ENCODE results near the gene ARMC5.
A peak's percentile ranks its signal among the peaks of the same experiment; 100 is the strongest.

Gene ARMC5

GRCh38 chr16:31461201-31461920 is 2.1 kb downstream of the ARMC5 start:
- no peak for DNase-seq (ENCODE audit: low read depth)

DNA sequence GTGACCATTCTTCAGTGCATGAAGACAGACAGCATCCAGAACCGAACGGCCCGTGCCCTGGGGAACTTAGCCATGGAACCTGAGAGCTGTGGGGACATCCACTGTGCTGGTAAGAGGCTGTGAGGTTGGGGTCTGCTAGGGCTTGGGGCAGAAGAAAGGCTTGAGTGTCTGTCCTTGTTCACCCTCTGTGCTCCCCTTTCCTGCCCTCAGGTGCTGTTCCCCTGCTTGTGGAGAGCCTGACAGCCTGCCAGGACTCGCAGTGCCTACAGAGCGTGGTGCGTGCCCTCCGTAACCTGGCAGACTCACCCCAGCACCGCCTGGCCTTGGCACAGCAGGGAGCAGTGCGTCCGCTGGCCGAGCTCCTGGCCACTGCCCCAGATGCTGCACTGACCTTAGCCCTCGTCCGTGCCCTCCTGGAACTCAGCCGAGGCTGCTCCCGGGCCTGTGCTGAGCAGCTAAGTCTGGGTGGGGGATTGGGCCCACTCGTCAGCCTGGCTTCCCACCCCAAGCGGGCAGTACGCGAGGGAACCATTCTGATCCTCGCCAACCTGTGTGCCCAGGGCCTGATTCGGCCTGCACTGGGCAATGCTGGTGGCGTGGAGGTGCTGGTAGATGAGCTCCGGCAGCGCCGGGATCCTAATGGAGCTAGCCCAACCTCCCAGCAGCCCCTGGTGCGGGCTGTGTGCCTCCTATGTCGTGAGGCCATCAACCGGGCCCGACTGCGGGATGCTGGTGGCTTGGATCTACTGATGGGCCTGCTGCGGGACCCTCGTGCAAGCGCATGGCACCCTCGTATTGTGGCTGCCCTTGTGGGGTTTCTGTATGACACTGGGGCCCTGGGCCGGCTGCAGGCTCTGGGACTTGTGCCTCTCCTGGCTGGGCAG is 2.9 kb downstream of the ARMC5 start:
- no peak for DNase-seq (ENCODE audit: low read depth)

DNA sequence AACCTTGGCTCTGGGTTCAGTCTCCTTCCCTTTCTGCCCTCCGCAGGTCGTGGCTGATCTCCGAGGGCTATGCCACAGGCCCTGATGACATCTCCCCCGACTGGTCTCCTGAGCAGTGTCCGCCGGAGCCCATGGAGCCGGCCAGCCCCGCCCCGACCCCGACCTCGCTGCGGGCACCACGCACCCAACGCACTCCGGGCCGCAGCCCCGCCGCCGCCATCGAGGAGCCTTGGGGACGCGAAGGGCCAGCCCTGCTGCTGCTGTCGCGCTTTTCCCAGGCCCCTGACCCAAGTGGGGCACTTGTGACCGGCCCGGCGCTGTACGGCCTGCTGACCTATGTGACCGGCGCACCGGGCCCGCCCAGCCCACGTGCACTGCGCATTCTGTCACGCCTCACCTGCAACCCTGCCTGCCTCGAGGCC is 5.1 kb downstream of the ARMC5 start:
- DNase-seq (ENCODE audit: low read depth) = no peak

DNA sequence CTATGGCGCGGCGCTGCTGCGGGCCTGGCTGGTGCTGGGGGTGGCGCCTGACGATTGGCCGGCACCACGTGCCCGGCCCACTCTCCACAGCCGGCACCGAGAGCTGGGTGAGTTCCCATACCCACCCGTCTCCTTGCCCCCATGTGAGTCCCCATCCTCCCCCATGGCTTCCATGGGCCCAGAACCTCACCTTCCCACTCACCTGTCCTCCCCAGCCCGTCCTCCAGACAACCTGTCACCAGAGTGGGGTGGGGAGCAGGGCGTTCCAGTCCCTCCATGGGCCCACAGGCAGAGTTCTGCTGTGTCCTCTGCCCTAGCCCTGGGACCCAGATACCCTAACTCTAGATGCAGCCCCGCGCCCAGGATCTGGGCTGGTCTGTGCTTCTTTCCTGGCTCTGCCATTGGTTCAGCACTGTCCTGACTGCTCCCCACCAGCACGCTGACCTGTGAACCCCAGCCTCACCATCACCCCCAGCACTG is 5.5 kb downstream of the ARMC5 start:
- DNase-seq (ENCODE audit: low read depth) = no peak

GRCh38 chr16:31465788-31466370 is 6.6 kb downstream of the ARMC5 start:
- no peak for DNase-seq (ENCODE audit: low read depth)

GRCh38 chr16:31466381-31466841 is 7.1 kb downstream of the ARMC5 start:
- DNase-seq (ENCODE audit: low read depth) = no peak

DNA sequence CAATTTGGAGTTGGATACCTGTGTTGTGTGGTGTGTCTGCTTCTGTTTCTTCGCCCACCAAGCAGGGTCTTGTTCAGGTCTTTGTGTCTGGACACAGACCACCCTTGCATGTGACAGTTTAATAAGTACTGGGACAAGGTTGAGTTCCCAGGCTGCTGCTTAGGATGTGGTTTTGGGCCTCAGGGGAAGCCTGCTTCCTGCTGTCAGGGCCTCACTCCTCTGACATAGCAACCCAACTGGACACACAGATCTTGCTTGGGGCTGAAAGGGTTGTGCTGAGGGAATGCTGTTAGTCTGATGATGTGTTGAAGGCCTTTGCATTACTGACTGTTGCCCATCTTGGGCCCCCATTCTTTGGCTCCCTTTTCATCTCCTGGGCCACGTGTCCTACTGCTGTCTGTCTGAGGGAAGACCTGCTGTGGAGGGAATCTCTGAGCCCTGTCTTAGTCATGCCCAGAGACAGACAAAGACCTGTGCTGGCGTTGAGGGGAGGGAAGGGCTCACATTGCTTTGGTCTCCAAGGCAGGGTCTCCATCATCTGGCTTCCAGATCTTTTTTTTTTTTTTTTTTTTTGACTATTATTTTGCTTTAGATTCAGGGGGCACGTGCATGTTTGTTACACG is 8.0 kb downstream of the ARMC5 start:
- DNase-seq (ENCODE audit: low read depth) = no peak

- DNase-seq (ENCODE audit: low read depth) = no peak
Measured at GRCh38 chr16:31467858-31468257, 8.6 kb downstream of the ARMC5 start.

DNA sequence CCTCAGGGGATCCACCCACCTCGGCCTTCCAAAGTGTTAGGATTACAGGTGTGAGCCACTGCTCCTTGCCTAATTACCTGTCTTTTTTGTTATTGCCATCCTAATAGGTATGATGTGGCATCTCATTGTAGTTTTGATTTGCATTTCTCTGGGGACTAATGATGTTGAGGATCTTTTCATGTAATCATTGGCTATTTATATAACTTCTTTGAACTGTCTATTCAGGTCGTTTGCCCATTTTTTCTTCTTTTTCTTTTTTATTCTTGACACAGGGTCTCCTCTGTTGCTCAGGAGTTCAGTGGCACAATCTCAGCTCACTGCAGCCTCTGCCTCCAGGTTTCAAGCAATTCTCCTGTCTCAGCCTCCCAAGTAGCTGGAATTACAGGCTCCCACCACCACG is 11.3 kb downstream of the ARMC5 start:
- no peak for DNase-seq (ENCODE audit: low read depth)

DNA sequence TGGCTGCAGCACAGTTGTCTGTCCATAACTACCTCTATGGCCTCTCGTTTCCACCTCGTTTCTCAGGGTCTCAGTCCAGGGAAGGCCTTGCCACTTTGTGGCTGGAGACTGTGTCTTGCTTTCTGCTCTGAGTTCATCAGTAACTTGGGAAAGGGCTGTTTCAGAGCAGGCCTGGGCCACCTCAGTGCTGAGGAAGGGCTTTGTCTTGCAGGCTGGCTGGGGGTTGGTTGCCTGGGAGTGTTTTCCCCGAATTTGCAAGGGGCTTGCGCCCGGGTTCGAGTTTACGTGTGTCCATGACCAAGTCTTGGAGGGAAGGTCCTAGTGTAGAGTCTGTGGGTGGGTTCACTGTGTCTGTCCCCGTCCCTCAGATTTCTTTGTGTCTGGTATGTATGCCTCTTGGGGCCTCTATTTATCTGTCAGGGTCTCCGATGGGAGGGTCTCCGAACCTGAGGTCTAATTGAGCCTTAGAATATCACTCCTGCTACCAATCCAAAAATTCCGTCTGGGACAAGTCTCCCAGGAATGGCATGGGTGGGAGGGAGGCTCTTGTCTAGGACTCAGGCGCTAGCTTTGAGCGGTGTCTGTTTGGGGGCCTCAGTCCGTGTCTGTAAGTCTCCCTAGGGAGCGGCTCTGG is 12.1 kb downstream of the ARMC5 start:
- DNase-seq (ENCODE audit: low read depth) = no peak

GRCh38 chr16:31471875-31472708 is 12.8 kb downstream of the ARMC5 start, which contains the start of gene TGFB1I1:
Gene TGFB1I1 (plus strand): TSS chr16:31472152. CDS start chr16:31472189, 37 bp downstream.
- DNase-seq (ENCODE audit: low read depth) = no peak

DNA sequence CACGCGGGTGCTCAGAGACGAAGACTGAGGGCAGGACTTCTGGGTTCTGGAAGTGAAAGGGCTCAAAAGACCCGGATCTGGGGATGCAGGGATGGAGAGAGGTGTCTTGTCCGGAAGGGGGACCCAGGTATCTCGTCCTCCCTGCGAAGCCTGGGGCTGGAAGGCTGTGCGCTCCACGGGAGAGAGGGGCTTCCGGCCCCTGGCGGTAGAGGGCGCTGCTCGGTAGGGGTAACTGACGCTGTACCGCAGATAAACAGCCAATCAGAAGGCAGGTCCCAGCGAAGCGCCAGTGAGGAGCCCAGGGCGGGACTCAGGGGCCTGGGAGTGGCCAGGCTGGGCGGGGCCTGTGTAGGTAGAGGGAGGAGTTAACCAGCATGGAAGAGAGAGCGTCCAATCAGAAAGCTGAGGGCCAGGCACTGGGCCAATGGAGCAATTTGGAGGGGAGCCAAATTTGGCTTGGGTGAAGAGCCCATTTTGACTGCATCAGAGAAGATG is 13.5 kb downstream of the ARMC5 start:
- no peak for DNase-seq (ENCODE audit: low read depth)

DNA sequence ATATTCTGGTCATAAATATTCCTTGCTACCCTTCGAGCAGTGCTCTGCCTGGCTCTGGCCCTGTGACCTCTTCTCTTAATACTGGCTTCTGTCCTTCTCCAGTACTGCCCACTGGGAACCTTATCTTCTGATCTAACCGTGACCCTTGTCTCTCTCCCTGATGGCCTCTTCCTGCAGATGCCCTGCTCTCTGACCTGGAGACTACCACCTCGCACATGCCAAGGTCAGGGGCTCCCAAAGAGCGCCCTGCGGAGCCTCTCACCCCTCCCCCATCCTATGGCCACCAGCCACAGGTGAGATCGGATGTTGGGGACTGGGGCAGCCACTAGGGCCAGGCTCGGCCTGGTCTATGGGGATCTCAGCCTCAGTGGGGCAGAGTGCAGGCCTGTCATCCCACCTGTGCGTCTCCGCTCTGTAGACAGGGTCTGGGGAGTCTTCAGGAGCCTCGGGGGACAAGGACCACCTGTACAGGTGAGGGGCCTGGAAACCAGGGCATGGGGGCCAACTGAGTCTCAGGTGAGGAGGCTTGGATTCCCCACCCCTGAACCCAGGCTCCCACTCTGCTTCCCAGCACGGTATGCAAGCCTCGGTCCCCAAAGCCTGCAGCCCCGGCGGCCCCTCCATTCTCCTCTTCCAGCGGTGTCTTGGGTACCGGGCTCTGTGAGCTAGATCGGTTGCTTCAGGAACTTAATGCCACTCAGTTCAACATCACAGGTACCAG is 14.1 kb downstream of the ARMC5 start:
- DNase-seq (ENCODE audit: low read depth) = no peak

GRCh38 chr16:31474173-31474714 is 14.9 kb downstream of the ARMC5 start:
- no peak for DNase-seq (ENCODE audit: low read depth)

GRCh38 chr16:31474773-31475738 is 15.8 kb downstream of the ARMC5 start:
- no peak for DNase-seq (ENCODE audit: low read depth)

- no peak for DNase-seq (ENCODE audit: low read depth)
Measured at GRCh38 chr16:31475946-31476302, 16.6 kb downstream of the ARMC5 start.

DNA sequence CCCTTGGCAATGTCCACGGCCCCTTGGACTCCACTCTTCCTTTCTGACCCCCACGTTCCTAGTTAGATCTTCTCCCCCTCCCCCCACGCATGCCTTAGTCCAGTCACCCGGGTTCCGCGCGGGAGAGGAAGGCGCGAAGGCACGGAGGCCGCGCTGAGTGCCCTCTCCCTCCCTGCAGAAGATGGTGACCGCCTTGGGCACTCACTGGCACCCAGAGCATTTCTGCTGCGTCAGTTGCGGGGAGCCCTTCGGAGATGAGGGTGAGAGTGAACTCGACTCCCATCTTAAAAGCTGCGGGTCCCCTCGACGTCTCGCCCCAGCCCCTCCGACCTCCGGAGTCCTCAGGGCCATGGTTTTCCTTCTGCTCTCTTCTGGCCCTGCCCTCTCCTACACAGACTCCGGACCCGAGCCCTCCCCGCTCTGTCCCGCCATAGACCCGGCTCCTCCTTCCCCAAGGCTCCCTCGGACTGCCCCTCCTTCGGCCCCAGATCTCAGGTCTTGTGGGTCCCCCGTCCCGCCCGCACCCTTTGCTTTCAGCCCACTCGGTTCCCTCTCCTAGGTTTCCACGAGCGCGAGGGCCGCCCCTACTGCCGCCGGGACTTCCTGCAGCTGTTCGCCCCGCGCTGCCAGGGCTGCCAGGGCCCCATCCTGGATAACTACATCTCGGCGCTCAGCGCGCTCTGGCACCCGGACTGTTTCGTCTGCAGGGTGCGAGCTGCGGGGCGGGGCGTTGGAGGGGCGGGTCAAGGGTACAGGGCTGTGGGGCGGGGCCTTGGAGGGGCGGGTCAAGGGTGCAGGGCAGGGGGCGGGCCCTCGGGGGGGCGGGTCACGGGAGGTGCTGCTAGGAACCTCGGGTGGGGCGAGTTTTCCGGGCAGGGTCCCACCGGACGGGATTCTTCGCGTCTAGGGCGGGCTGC is 17.3 kb downstream of the ARMC5 start:
- DNase-seq (ENCODE audit: low read depth) = peak; percentile 80
